DOHH2 (cell line): ENCODE data around the gene TSC22D1.

Experiments
- H3F3A ChIP-seq: fragments of 200-600 bp; sonication (generic), shearing (Covaris generic); 2 replicates; pipeline ENCODE4 v1.6.0; 2016; ENCODE audit warnings: antibody characterized with exemption, mild to moderate bottlenecking; ENCODE audit not compliant: control insufficient read depth, insufficient read depth
- H3K27ac ChIP-seq: fragments of 200-600 bp; sonication (generic); 2 replicates; pipeline ENCODE4 v1.5.1; 2014; ENCODE audit warnings: low read depth, mild to moderate bottlenecking, low read length, moderate library complexity
- H3K27me3 ChIP-seq: fragments of 200-600 bp; sonication (generic); 2 replicates; pipeline ENCODE4 v1.6.1; 2014; ENCODE audit warnings: mild to moderate bottlenecking, low read length, mixed read lengths; ENCODE audit not compliant: control insufficient read depth
- H3K36me3 ChIP-seq: fragments of 200-600 bp; sonication (generic); 2 replicates; pipeline ENCODE4 v1.6.1; 2014; ENCODE audit warnings: mild to moderate bottlenecking, low read length, moderate library complexity, mixed read lengths; ENCODE audit not compliant: control insufficient read depth
- H3K4me1 ChIP-seq: fragments of 200-600 bp; sonication (generic); 2 replicates; pipeline ENCODE4 v1.6.1; 2014; ENCODE audit warnings: mild to moderate bottlenecking, low read length, mixed read lengths; ENCODE audit not compliant: control insufficient read depth
- H3K4me2 ChIP-seq: fragments of 200-600 bp; sonication (generic); 2 replicates; pipeline ENCODE4 v1.6.0; 2014; ENCODE audit warnings: mild to moderate bottlenecking, low read length, moderate library complexity
- H3K4me3 ChIP-seq: fragments of 200-600 bp; sonication (generic); 2 replicates; pipeline ENCODE4 v1.5.1; 2014; ENCODE audit warnings: mild to moderate bottlenecking, low read length, mixed read lengths
- H3K79me2 ChIP-seq: fragments of 200-600 bp; sonication (generic); 2 replicates; pipeline ENCODE4 v1.6.1; 2014; ENCODE audit warnings: mild to moderate bottlenecking, low read length, mixed read lengths; ENCODE audit not compliant: control insufficient read depth
- H3K9me2 ChIP-seq: fragments of 200-600 bp; sonication (generic); replicated peaks from 2 replicates; pipeline ENCODE4 v1.6.1; 2014; ENCODE audit warnings: mild to moderate bottlenecking, low read length, mixed read lengths; ENCODE audit not compliant: control insufficient read depth
- H3K9me3 ChIP-seq: fragments of 200-600 bp; sonication (generic); 2 replicates; pipeline ENCODE4 v1.6.1; 2014; ENCODE audit warnings: antibody characterized with exemption, low read length, mixed read lengths; ENCODE audit not compliant: control insufficient read depth, insufficient read depth
- H4K20me1 ChIP-seq: fragments of 200-600 bp; sonication (generic); 2 replicates; pipeline ENCODE4 v1.6.0; 2014; ENCODE audit warnings: low read depth, mild to moderate bottlenecking, antibody characterized with exemption, low read length, moderate library complexity; ENCODE audit not compliant: control insufficient read depth, insufficient read depth
- CTCF ChIP-seq: fragments of 200-600 bp; sonication (generic); IDR thresholded peaks from one replicate; pipeline ENCODE4 v1.5.1; 2014; ENCODE audit warnings: antibody characterized with exemption, mild to moderate bottlenecking, low read depth, low read length; ENCODE audit not compliant: poor library complexity, severe bottlenecking
- EZH2phosphoT487 ChIP-seq: fragments of 200-600 bp; sonication (generic); IDR thresholded peaks from 2 replicates; pipeline ENCODE4 v1.6.1; 2017; ENCODE audit warnings: borderline replicate concordance, mild to moderate bottlenecking, antibody characterized with exemption, low read length, moderate library complexity, mixed read lengths

TSC22D1 gene

GRCh38 chr13:44425041-44425814, 150.9 kb downstream of the TSC22D1 start:
- Histone ChIP-seq H3K9me3 (no peaks in the 10 kb centered on the region), H3K27ac (no peak overlapping the region), H3K4me3 (no peak overlapping the region), H4K20me1 (no peaks in the 10 kb centered on the region), H3F3A (no peaks in the 10 kb centered on the region), H3K79me2 (no peaks in the 10 kb centered on the region), H3K36me3 (no peaks in the 10 kb centered on the region), H3K4me2 (no peak overlapping the region), H3K9me2 (no peaks in the 10 kb centered on the region), H3K27me3 (no peaks in the 10 kb centered on the region), H3K4me1 (peaks cover 6% of the 10 kb centered on the region; the same call in 1 of the 2 replicates)
- TF ChIP-seq EZH2phosphoT487 (no peak), CTCF (no peak)

GRCh38 chr13:44423824-44424223, 152.3 kb downstream of the TSC22D1 start:
- H3K4me1 ChIP-seq, result peaks cover 6% of the 10 kb centered on the region; the same call in 1 of the 2 replicates
- H3K9me3 ChIP-seq, result no peaks in the 10 kb centered on the region
- H3K4me3 ChIP-seq, result no peak overlapping the region
- no peaks in the 10 kb centered on the region for H3K27me3 ChIP-seq
- no peaks in the 10 kb centered on the region for H3K36me3 ChIP-seq
- H3K27ac ChIP-seq, result no peak overlapping the region
- H3K79me2 ChIP-seq, result no peaks in the 10 kb centered on the region
- H4K20me1 ChIP-seq, result no peaks in the 10 kb centered on the region
- H3K4me2 ChIP-seq, result no peak overlapping the region
- H3K9me2 ChIP-seq, result no peaks in the 10 kb centered on the region
- no peaks in the 10 kb centered on the region for H3F3A ChIP-seq
- TF ChIP-seq CTCF, result no peak
- no peak for TF ChIP-seq EZH2phosphoT487

GRCh38 chr13:44422755-44423643, 153.1 kb downstream of the TSC22D1 start:
- no peaks in the 10 kb centered on the region for H4K20me1 ChIP-seq
- no peak overlapping the region for H3K4me2 ChIP-seq
- no peak for TF ChIP-seq CTCF
- no peak for TF ChIP-seq EZH2phosphoT487
- no peaks in the 10 kb centered on the region for H3K36me3 ChIP-seq
- no peak overlapping the region for H3K4me3 ChIP-seq
- no peaks in the 10 kb centered on the region for H3K9me2 ChIP-seq
- no peaks in the 10 kb centered on the region for H3K9me3 ChIP-seq
- H3K4me1 ChIP-seq, result peaks cover 12% of the 10 kb centered on the region
- no peaks in the 10 kb centered on the region for H3K79me2 ChIP-seq
- H3K27ac ChIP-seq, result no peak overlapping the region
- H3F3A ChIP-seq, result no peaks in the 10 kb centered on the region
- no peaks in the 10 kb centered on the region for H3K27me3 ChIP-seq
